RWPE1 (cell line): ENCODE results near the gene NHS.

Source experiments
- CTCF ChIA-PET: fragments of 350-600 bp; sonication (Branson Sonifier 250); formaldehyde crosslinking; extraction: SDS; loops from one replicate; lab custom pipeline; 2021; lab: Yijun Ruan, JAX
- POLR2A ChIA-PET: fragments of 400-600 bp; formaldehyde crosslinking; extraction: SDS; loops from one replicate; lab custom pipeline; 2020; ENCODE audit warnings: antibody characterized with exemption; ENCODE audit not compliant: low non-redundant PET; lab: Yijun Ruan, JAX
- DNase-seq: peaks from one replicate; pipeline ENCODE4 v3.0.0; 2012; ENCODE audit warnings: low spot score
- H3K27ac ChIP-seq: fragments of 450-650 bp; 2 replicates; pipeline ENCODE4 v1.5.1; 2017
- CTCF ChIP-seq: fragments of 450-650 bp; conservative IDR thresholded peaks from 2 replicates; pipeline ENCODE4 v1.5.1; 2017; ENCODE audit warnings: low read depth, mild to moderate bottlenecking

The NHS gene

GRCh38 chrX:17685026-17685425, 310.0 kb downstream of the NHS start:
- TF ChIP-seq CTCF = no peak
- H3K27ac ChIP-seq = no peak overlapping the region
- CTCF ChIA-PET = no interaction called here
- POLR2A ChIA-PET = no interaction called here
- DNase-seq = no peak

- ChIA-PET CTCF (no interaction called here), POLR2A (interaction anchor here (0.5 kb wide), 1 partner anchor 233 kb away, joined by 3 read pairs; no protein-coding TSS in a partner anchor)
- no peak for TF ChIP-seq CTCF
These were observed 312.6 kb downstream of the NHS start for GRCh38 chrX:17687648-17688047.

GRCh38 chrX:17689971-17690409, 315.0 kb downstream of the NHS start:
- TF ChIP-seq CTCF = peak; percentile 57
- peak; percentile 15 for DNase-seq
- POLR2A ChIA-PET = no interaction called here
- H3K27ac ChIP-seq = no peak overlapping the region
- CTCF ChIA-PET = interaction anchor here (0.6 to 1.1 kb wide), 4 partner anchors 228 to 567 kb away, joined by 3 read pairs; no protein-coding TSS in a partner anchor

More at GRCh38 chrX:17687648-17688047, 312.6 kb downstream of the NHS start:
- H3K27ac ChIP-seq = no peak overlapping the region
- DNase-seq = no peak

GRCh38 chrX:17692709-17693346, 317.8 kb downstream of the NHS start:
- POLR2A ChIA-PET = interaction anchor here (1.1 kb wide), 1 partner anchor 44 kb away, joined by 4 read pairs; the partner anchor contains the start of gene SCML1
- no peak for DNase-seq
- no peak overlapping the region for H3K27ac ChIP-seq
- CTCF ChIA-PET = interaction anchor here (0.6 to 0.7 kb wide), 2 partner anchors 52 to 574 kb away, joined by 3 to 4 read pairs; no protein-coding TSS in a partner anchor
- no peak for TF ChIP-seq CTCF

- no peak overlapping the region for H3K27ac ChIP-seq
- ChIA-PET CTCF (no interaction called here), POLR2A (no interaction called here)
- no peak for TF ChIP-seq CTCF
- no peak for DNase-seq
These were observed 322.2 kb downstream of the NHS start for GRCh38 chrX:17697191-17697590.

- no peak for TF ChIP-seq CTCF
- ChIA-PET POLR2A (no interaction called here), CTCF (no interaction called here)
- H3K27ac ChIP-seq = no peak overlapping the region
- DNase-seq = no peak
These were observed 326.0 kb downstream of the NHS start for GRCh38 chrX:17700976-17701375.
